HT-29 (cell line): ENCODE results near the gene HECTD4. TPM values are rescaled to one million over a fixed set of nuclear protein-coding genes. Genes with fewer than 3 reads are reported as not detected.

Experiments used
- DNase-seq: peaks from one replicate; pipeline ENCODE4 v3.0.0-alpha.2; 2015; ENCODE audit warnings: low spot score
- total RNA-seq: library from RNA; depleted of rRNA; stranded (reverse); fragments of >200 nt; shearing (Covaris generic); gene quantifications from 2 replicates; pipeline ENCODE4 v1.2.3, GENCODE V29; 2014

HECTD4 gene
- total RNA-seq, 1 experiment from 2014 or later = 22.3 TPM

- no peak for DNase-seq
Observed at GRCh38 chr12:112208301-112208910, 173.8 kb downstream of the HECTD4 start.

- DNase-seq = no peak
Observed at GRCh38 chr12:112207397-112207924, 174.8 kb downstream of the HECTD4 start.

DNA sequence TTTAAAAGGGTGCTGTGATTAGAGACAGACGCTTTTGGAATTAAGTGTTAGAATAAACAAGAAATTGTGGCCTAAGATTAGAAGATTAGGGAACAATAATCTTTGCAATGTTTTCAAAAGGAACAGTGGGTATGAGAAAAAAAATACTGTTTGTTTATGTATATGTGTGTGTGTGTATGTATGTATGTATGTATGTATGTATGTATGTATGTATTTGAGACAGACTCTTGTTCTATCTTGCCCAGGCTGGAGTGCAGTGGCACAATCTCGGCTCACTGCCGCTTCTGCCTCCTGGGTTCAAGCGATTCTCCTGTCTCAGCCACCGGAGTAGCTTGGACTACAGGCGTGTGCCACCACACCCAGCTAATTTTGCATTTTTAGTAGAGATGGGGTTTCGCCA is 175.3 kb downstream of the HECTD4 start:
- no peak for DNase-seq

GRCh38 chr12:112199136-112199535 is 183.1 kb downstream of the HECTD4 start:
- DNase-seq = no peak

- DNase-seq = peak; percentile 77
Observed at GRCh38 chr12:112198120-112198733, 184.0 kb downstream of the HECTD4 start.

DNA sequence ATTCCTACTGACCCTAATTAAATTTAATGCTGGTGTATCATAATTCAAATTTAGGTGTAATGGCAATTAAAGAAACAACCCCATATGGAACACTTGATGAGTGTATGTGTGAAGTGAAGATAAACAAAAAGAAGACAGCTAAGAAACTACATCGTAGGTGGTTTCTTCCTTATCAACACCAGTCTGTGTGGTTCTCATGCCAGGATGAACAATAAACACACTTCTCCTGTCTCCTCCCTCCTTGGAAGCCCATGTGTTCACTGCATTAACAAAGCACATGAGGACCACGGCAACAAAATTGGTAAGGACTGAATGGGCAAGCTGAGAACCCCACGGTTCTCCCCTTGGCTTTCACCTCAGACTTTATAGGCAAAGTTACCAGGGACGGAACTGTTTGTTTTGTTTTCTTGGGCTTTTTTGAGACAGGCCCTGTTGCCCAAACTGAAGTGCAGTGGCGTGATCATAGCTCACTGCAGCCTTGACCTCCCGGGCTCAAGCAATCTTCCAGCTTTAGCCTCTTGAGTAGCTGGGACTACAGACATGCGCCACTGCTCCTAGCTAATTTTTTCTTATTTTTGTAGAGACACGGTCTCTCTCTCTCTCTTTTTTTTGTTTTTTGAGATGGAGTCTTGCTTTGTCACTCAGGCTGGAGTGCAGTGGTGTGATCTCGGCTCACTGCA is 185.9 kb downstream of the HECTD4 start:
- DNase-seq = no peak

- DNase-seq = no peak
Observed at GRCh38 chr12:112194601-112195247, 187.5 kb downstream of the HECTD4 start.

- no peak for DNase-seq
Observed at GRCh38 chr12:112192475-112192874, 189.8 kb downstream of the HECTD4 start.

DNA sequence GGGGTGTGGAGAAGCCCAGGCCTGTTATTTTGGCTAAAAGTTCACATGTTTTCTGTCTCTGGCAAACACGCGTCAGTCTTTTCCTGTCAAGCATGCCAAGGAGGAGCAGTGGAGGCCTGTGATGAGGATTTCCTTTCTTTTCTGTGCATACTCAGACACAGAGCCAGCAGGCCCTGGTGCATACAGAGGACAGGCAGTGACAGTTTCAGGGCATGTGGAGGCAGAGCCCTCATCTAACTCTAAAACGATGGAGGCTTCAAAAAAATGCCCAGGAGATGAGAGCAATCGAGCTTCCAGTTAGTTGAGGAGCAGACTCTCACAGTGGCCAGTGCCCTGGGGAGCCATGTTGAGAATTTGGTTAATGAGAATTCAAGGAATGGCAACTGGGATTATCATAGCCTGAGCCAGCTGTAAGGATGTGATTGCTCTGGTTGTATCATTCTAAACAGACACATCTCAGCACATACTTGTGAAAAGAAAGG is 190.3 kb downstream of the HECTD4 start:
- no peak for DNase-seq

GRCh38 chr12:112191201-112191600 is 191.0 kb downstream of the HECTD4 start:
- no peak for DNase-seq

GRCh38 chr12:112190231-112191025 is 191.8 kb downstream of the HECTD4 start:
- peak; percentile 72 for DNase-seq

- no peak for DNase-seq
Observed at GRCh38 chr12:112188130-112188830, 194.0 kb downstream of the HECTD4 start.

DNA sequence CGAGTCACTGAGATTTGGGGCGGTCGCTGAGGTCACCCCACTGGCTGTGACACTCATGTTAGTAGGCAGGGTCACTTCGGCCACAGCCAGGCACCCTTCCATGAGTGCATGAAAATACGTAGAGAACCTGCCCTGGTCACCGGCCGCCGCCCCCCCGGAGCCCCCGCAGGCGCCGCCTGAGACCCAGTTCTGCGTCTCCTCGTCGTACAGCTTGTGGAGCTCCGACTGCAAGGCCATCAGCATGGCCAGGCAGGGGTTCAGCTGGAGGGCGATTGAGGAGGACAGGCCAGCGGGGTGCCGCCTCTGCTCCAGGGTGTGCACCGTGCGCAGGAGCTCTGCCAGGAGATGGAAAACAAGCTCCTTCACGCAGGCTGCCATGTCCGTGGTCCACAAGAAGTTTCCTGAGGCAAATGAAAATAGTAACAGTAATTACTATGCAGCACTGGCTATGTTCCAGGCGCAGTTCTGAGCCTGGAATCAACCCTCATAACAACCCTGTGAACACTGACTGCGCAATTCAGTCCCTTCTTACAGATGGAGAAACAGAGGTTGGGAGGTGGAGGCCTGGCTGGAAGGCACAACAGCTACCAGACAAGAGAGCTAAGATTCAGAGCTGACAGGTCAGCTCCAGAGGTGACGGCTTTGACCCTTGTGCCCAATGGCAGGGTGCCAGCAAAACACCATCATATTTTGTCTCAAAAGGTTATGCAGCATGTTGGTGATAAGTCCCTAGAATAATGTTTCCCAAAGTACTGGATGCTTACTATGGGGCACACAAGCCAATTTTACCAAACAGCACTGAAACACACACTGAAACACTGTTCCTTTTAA is 196.9 kb downstream of the HECTD4 start:
- no peak for DNase-seq

DNA sequence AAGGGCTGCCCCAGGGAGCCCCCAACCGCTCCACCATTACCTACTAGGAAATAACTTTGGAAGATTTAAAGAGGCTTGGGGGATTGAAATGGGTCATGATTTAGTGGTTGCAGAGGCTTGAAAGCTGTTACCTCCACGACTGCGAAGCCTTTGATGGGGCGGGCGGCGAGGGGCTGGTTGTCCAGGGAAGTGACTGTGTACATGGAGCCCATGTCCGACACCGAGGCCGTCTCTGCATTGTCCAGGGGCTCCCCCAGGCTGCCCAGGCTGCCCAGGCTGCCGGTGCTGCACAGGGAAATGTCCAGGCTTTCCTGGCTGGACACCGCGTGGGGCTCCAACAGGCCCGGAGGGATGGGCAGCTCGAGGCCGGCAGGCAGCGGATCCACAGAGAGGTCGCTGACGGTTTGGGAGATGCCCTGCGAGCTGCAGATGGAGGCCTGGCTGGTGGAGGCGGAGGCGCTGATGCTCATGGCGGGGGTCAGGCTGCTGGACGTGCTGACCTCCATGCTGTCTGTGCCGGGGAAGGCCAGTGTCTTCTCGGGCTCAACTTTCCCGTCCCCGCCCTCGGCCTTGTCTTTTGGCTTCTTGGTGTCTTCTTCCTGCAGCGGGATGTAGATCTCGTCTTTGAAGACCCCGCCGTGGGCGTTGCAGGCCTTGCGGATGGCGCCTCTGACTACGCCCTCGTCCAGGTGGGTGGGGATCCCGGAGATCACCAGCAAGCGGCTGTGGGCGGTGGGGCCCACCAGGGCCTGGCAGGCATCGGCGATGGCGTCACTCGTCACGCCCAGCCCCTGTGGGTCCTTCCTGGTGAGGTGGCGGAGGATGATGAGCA is 198.0 kb downstream of the HECTD4 start:
- no peak for DNase-seq

DNA sequence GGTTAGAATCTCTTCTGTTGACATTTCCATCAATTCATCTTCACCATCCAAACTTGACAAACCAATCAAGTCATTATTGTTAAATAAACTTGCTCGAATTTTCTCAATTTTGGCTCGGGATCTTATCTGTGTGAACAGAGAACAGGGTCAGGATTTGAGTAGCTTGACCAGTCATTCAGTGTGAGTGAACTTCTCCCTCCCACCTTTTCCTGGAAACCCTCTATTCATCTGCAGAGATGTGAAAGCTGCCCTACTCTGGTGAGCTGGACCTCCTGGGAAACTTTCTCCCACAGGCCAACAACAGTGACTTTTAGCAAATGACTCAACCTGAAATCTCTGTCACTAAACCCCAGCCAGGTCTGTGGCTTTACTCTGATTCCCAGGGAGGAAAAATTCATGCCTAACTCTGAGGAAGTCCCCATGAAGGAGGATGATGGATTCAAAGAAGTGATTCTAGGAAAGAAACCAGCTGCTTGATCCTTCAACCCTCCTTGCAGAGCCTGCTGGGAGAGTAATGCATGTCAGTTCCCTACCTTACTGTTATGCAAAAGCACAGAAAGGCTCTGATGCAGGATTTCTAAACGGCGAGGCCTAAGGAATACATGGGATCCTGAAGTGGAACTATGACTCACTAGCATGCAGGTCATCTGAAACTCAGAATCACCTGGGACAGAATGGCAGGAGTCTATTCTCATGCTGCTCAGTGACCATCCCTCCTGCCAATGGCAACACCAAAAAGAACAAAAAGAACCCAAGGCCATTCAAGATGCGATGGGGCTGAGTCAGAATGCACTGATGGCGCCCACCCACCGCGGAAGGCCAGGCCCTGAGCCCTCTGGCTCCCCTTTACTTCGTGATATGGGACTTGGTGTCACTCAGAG is 198.8 kb downstream of the HECTD4 start:
- DNase-seq = no peak

GRCh38 chr12:112182499-112182898 is 199.7 kb downstream of the HECTD4 start:
- no peak for DNase-seq

DNA sequence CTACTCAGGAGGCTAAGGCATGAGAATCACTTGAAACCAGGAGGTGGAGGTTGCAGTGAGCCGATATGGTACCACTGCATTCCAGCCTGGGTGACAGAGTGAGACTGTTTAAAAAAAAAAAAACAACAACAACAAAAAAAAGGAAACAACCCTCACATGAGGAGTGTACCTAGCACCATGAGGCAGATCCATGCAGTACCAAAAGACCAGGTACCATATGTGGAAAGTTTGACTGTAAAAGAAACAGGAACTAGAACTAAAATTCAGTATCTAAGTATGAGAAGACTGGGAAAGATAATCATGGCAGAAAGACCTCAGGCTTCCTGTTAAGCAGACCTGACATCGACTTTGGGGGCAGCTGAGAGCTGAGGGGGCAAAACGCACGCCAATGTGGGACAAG is 201.8 kb downstream of the HECTD4 start:
- no peak for DNase-seq

GRCh38 chr12:112179916-112180315 is 202.3 kb downstream of the HECTD4 start:
- no peak for DNase-seq
